HG02884 (cell line): ENCODE data around the gene CD14.
"Not testable (repeated sequence)": the region's sequence is repeated elsewhere in the genome, so short reads cannot be mapped to it uniquely, and the experiment has no call there.

Experiments used
- ATAC-seq: cut with Tn5 transposase; IDR thresholded peaks from one replicate; pipeline ENCODE4 v1.9.1; 2021; ENCODE audit warnings: mild to moderate bottlenecking, moderate library complexity; ENCODE audit not compliant: unreplicated experiment

The CD14 gene

DNA sequence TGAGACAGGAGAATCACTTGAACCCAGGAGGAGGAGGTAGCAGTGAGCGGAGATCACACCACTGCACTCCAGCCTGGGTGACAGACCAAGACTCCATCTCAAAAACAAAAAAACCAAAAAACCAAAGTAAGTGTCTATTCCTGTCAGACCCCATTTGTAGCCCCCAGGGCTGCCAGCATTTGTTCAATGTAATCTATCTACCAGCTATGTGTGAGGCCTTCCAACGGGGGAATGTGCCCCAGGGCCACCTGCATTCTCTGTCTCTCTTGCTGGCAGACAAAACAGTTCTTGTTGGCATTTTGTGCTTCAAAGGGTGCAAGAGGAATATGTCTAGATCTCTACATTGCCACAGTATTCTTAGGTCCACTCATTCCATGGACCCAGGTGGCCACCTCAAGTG, 34.1 kb downstream of the CD14 start:
- ATAC-seq, result no peak

DNA sequence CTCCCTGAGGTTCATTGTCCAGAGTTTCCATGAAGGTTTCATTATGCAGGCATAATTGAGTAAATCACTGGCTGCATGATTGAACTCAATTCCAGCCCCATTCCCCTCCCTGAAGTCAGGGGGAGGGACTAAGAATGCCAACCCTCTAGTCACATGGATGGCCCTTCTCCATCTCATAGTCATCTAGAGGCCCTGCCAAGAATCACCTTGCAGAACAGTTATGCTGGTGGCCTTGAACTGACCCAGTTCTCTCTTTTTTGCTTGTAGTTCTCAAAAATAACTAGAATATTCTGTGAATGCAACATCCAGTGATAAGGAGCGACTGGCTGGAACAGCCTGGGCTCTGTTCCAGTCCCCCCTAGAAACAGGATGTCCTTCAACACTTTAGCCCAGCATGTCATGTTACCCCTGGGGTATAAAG, 36.6 kb downstream of the CD14 start:
- ATAC-seq, result no peak

DNA sequence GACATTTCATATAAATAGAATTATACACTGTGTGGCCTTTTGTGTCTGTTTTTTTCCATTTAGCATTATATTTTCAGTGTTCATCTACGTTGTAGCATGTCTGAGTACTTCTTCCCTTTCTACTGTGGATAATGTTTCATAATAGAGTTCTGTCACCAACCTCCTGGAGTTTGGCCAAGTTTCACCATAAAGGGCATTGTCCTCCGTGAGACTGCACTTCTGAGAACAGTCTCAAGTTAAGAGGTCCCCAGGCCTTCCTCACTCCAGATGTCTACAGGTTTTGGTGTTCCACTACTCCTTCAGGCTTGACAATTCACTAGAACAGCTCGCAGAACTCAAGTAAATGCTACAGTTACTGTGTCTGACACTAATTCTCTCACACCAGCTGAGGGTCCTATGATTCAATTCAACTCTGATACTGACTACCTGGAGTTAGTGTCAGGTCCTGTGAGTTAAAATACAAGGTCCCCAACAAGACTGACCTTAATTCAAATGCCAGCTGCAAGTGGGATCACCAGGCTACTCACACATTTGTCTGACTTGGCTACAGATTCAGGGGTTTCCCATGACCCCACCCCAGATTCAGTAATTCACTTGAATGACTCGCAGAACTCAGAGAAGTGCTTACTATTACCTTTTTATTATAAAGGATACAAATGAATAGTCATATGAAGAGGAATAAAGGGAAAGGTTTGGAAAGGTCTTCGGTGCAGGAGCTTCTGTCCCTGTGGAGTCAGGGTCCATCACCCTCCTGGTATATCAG, 37.3 kb downstream of the CD14 start:
- no peak for ATAC-seq

DNA sequence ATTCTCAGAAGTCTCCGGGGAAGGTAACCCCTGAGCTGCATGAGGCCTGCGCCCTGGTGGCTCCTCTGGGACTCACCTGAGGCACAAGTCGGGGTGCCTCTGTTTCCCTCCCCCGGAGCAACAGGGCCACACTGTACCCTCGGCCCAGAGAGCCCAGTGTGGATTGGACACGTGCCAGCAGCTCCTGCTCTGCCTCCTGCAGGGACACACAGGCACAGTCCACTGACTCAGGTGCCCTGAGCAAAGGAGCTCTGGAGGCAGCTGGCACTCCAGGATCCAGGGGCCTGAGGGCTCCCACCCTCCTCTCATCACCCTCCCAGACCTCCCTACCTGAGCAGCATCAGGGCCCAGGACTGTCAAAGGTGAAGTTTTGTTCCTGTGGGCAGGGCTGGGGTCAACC, 38.8 kb downstream of the CD14 start:
- ATAC-seq, result no peak

DNA sequence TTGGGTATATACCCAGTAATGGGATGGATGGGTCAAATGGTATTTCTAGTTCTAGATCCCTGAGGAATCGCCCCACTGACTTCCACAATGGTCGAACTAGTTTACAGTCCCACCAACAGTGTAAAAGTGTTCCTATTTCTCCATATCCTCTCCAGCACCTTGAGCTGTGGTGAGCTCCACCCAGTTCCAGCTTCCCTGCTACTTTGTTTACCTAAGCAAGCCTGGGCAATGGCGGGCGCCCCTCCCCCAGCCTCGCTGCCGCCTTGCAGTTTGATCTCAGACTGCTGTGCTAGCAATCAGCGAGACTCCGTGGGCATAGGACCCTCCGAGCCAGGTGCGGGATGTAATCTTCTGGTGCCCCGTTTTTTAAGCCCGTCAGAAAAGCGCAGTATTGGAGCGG, 39.9 kb downstream of the CD14 start:
- ATAC-seq, result not testable (repeated sequence)

DNA sequence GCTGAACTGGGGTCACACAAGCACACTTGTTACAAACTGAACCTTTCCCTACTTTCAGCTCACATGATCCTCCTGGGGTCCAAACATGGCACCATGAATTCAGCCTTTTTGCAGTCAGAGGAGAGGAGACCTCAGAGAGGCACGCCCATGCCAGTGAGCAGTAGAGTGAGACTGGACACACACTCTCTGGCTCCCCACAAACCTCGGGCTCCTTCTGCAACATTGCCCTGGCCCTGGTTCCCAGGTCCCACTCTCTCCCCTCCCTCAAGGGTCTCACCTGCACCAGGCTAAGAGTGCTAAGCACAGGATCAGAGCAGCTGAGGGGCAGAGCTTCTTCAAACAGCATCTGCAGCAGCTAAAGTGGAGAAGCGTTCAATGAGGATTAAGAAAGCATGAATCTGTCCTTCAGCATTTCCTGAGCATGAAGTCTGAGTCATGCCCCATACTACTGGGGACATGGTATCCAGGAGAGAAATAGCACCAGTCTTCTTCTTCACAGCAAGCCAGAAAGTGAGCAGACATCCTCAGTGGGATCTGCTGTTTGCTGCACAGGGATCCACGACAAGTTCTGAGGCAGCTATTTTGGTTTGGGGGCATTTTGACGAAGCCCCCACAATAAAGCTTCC, 41.1 kb downstream of the CD14 start:
- no peak for ATAC-seq

DNA sequence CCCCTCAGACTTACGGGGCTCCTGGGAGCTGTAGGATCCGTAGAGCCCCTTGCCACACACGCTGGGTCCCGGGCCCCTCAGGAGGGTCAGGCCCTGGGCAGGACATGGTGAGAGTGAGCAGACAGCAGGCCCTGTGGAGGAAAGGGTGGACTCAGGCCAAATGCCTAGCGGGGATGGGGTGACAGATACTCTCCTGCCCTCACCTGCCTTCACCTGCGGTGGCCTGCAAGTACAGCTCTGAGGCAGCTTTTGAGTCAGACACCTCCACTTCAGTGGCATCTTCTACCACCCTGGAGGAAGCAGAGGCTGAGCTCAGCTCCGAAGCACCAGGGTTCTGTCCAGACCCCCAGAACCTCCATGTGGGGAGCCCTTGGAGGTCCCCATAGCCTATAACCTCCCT, 42.1 kb downstream of the CD14 start:
- no peak for ATAC-seq

DNA sequence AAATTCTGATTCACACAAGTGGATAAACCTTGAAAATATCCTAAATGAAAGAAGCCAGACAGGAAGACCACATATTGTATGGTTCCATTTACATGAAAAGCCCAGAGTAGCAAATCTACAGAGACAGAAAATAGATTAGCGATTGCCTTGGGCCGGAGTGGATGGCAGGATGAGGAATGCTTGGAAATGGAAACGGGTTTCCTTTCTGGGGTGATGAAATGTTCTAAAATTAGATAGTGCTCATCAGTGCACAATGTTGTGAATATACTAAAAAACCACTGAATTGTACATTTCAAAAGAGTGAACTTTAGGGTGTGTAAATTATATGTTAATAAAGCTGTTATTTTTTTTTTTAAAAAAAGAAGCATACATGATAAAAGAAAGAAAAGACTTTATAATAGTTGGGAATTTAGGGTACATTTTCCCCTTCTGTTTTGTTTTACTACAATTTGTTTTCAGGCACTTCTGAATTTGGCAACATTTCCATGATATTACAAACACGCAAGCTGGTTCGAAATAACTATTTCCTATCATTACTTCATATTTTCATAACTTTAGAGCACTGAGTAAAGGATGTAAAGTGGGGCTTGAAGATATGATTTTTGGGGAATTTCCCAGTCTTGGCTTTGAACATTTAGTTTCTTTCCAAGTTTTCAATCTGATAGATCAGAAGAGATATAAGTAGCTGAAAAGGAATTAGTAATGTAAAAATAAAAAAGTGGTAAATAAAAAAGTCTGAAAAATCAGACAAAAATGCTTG, 44.5 kb downstream of the CD14 start:
- ATAC-seq, result no peak

DNA sequence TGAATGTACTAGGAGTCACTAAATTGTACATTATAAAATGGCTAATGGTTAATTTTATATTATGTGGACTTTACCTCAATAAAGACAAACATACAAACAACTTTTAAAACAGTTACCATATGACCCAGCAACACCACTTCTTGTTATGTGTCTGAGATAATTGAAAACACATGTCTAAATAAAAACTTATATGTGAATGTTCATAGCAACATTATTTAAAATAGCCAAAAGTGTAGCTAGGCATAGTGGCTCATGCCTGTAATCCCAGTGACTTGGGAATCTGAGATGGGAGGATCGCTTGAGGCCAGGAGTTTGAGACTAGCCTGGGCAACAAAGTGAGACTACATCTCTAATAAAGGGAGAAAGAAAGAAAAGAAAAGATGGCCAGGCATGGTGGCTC, 45.5 kb downstream of the CD14 start:
- ATAC-seq, result no peak
